ENCODE results near the gene MTG2. TPM values are rescaled to one million over a fixed set of nuclear protein-coding genes. Genes with fewer than 3 reads are reported as not detected.
A peak's percentile ranks its signal among the peaks of the same experiment; 100 is the strongest.

MTG2 gene
- total RNA-seq, 3 donors from 2014 or later, result 16.3 to 32.1 (median 25.6) TPM

DNA sequence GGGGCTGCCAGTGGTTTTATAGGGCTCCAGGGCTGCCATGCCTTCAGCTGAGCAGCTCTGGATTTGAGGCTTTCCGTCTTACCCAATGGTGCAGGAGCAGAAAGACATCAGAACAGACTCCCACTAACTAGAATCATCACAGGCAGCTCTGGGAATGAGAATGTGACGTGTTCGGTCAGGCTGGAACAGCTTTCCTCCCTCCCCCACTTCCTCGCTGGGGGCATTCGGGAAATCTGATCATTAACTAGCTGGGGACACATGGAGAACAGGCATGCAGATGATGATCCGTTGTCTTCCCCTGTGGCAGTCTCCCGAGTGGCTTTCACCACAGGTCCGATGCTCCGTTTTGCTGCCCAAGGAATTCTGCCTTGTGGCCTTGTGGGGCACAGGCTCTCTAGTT, 5.5 kb upstream of the MTG2 start:
- no peak overlapping the region for H3K27ac ChIP-seq
- no peak for DNase-seq (ENCODE audit: low spot score in 2 of 2)
- intact Hi-C loops (cut with DNase I; ENCODE audit: low total_unique reads), result no loop called here
- H3K9me3 ChIP-seq, result no peaks in the 10 kb centered on the region
- no peaks in the 10 kb centered on the region for H3K27me3 ChIP-seq
- TF ChIP-seq, protein P1, sequence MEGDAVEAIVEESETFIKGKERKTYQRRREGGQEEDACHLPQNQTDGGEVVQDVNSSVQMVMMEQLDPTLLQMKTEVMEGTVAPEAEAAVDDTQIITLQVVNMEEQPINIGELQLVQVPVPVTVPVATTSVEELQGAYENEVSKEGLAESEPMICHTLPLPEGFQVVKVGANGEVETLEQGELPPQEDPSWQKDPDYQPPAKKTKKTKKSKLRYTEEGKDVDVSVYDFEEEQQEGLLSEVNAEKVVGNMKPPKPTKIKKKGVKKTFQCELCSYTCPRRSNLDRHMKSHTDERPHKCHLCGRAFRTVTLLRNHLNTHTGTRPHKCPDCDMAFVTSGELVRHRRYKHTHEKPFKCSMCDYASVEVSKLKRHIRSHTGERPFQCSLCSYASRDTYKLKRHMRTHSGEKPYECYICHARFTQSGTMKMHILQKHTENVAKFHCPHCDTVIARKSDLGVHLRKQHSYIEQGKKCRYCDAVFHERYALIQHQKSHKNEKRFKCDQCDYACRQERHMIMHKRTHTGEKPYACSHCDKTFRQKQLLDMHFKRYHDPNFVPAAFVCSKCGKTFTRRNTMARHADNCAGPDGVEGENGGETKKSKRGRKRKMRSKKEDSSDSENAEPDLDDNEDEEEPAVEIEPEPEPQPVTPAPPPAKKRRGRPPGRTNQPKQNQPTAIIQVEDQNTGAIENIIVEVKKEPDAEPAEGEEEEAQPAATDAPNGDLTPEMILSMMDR (IDR thresholded peaks at IDR 0.05), result no peak
- TF ChIP-seq POLR2AphosphoS5 (IDR thresholded peaks at IDR 0.05) (no peak), POLR2A (IDR thresholded peaks at IDR 0.05) (no peak)
- H3K4me1 ChIP-seq, result no peaks in the 10 kb centered on the region
- no peak overlapping the region for H3K4me3 ChIP-seq
- no peaks in the 10 kb centered on the region for H3K36me3 ChIP-seq

DNA sequence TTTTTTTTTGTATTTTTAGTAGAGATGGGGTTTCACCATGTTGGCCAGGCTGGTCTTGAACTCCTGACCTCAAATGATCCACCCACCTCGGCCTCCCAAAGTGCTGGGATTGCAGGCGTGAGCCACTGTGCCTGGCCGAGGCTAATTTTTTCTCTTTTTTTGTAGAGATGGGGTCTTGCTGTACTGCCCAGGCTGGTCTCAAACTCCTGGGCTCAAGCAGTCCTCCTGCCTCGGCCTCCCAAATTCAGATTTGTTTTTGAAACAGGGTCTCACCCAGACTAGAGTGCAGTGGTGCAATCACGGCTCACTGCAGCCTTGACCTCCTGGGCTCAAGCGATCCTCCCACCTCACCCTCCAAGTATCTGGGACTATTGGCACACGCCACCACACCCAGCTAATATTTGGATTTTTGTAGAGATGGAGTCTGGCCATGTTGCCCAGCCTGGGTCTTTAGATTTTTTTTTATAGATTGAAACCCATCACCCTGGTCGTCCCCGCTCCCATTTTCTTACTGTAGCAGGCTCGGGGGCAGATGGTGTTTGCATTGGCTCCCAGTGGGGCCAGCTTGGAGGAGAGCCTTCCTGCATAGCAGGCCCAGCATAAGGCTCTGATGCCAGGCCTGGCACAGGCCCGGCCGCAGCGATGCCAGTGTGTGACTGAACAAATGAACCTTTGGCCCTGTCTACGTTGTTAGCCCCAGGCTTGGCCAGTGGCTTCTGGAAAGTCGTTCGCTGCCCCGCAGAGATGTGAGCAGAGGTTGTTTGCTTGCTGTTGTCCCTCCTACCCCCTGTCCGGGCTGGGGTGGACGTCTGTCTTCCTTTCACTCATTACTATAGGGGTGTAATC, 4.3 kb upstream of the MTG2 start:
- Histone ChIP-seq H3K4me3 (no peak overlapping the region), H3K27ac (no peak overlapping the region), H3K9me3 (no peaks in the 10 kb centered on the region), H3K4me1 (peaks cover 0 to 2% of the 10 kb centered on the region in 2 donors), H3K27me3 (no peaks in the 10 kb centered on the region), H3K36me3 (no peaks in the 10 kb centered on the region)
- no peak for DNase-seq (ENCODE audit: low spot score in 2 of 2)
- intact Hi-C loops (cut with DNase I; ENCODE audit: low total_unique reads), result no loop called here
- TF ChIP-seq POLR2A (IDR thresholded peaks at IDR 0.05) (no peak), POLR2AphosphoS5 (IDR thresholded peaks at IDR 0.05) (no peak)
- TF ChIP-seq, protein P1 (IDR thresholded peaks at IDR 0.05), result no peak

DNA sequence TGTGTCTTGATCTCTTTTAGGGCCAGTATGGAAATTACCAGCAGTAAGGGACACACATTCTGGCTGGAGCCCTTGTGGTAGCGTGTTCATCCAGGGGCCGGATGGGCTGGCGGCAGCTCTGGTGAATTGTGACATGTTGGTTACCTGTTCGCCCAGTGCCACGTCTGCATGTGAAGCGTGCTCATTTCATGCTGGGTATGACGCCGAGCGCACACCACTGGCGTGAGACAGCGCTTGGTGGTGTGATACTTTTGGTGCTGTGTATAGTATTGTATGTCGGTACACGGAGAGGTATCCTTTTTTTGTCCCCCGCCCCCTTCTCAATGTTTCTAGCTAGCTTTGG, 3.7 kb upstream of the MTG2 start:
- Histone ChIP-seq H3K4me1 (peaks cover 0 to 7% of the 10 kb centered on the region in 2 donors), H3K27ac (no peak overlapping the region), H3K27me3 (no peaks in the 10 kb centered on the region), H3K36me3 (no peaks in the 10 kb centered on the region), H3K9me3 (no peaks in the 10 kb centered on the region), H3K4me3 (no peak overlapping the region)
- no peak for TF ChIP-seq POLR2A (IDR thresholded peaks at IDR 0.05)
- no peak for TF ChIP-seq POLR2AphosphoS5 (IDR thresholded peaks at IDR 0.05)
- TF ChIP-seq, protein P1 (IDR thresholded peaks at IDR 0.05), result no peak
- intact Hi-C loops (cut with DNase I; ENCODE audit: low total_unique reads), result no loop called here
- DNase-seq (ENCODE audit: low spot score in 2 of 2), result no peak

DNA sequence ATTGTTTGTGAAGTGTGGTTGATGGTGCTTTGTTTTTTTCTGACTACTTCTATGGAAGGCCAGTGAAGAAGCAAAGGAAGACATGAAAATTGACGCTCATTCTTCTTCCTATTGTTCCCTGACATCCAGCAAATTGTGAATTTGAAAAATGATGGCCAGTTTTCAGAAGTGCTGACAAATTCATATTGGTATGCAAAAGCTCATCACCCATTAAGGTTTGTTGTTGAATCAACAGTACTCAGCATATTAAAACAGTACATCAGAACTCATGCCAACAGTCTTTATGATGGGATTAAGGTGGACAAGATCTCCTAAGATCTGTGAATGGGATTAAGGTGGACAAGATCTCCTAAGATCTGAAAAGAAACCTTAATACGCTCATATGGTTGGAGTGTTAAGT, 1.0 kb upstream of the MTG2 start:
- H3K4me1 ChIP-seq, result peaks cover 0 to 7% of the 10 kb centered on the region in 2 donors
- intact Hi-C loops (cut with DNase I; ENCODE audit: low total_unique reads), result no loop called here
- TF ChIP-seq POLR2A (IDR thresholded peaks at IDR 0.05) (no peak), POLR2AphosphoS5 (IDR thresholded peaks at IDR 0.05) (no peak)
- TF ChIP-seq, protein P1 (IDR thresholded peaks at IDR 0.05), result no peak
- DNase-seq (ENCODE audit: low spot score in 2 of 2), result no peak
- H3K36me3 ChIP-seq, result no peaks in the 10 kb centered on the region
- H3K4me3 ChIP-seq, result no peak overlapping the region
- H3K27me3 ChIP-seq, result no peaks in the 10 kb centered on the region
- H3K27ac ChIP-seq, result no peak overlapping the region
- no peaks in the 10 kb centered on the region for H3K9me3 ChIP-seq

DNA sequence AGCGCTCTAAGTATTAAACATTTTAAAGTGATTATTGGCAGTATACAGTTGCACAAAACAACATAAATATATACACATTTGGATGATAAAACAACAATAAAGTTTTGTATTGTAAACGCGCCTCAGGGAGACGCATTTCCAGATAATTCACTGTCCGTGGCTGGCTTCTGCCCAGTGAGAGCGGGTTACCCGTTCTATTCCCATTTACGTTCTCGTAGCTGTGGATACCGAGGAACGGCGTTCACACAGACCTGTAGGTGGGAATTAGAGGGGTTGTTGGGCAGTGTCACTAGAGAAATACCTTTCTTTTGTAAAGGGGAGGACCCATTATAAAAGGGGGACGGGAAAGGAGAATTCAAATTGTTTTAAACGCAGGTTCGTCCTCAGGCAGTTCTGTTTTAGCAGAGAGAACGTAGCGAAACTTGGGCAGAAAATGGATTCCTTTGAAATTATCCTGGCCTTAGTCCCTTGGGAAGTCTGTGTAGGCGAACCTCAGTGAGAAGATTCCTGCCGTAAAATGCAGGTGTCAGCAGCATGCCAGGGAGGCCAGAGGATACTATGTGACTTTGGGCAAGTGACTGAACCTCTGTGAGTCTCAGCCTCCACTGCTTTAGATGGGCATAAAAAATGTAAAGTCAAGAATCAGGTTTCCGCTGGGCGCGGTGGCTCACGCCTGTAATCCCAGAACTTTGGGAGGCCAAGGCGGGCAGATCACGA, 756 bp downstream of the MTG2 start:
- no peak for DNase-seq (ENCODE audit: low spot score in 2 of 2)
- Histone ChIP-seq H3K4me3 (peak overlapping the region; percentile 71 to 92 (median 81)), H3K27me3 (no peaks in the 10 kb centered on the region), H3K4me1 (peaks cover 0 to 7% of the 10 kb centered on the region in 2 donors), H3K36me3 (no peaks in the 10 kb centered on the region), H3K9me3 (no peaks in the 10 kb centered on the region), H3K27ac (peak overlapping the region; percentile 91 to 93)
- intact Hi-C loops (cut with DNase I; ENCODE audit: low total_unique reads), result no loop called here
- TF ChIP-seq POLR2AphosphoS5 (IDR thresholded peaks at IDR 0.05) (no peak), POLR2A (IDR thresholded peaks at IDR 0.05) (no peak)
